ENCODE results near the gene PORCN.

Gene PORCN

DNA sequence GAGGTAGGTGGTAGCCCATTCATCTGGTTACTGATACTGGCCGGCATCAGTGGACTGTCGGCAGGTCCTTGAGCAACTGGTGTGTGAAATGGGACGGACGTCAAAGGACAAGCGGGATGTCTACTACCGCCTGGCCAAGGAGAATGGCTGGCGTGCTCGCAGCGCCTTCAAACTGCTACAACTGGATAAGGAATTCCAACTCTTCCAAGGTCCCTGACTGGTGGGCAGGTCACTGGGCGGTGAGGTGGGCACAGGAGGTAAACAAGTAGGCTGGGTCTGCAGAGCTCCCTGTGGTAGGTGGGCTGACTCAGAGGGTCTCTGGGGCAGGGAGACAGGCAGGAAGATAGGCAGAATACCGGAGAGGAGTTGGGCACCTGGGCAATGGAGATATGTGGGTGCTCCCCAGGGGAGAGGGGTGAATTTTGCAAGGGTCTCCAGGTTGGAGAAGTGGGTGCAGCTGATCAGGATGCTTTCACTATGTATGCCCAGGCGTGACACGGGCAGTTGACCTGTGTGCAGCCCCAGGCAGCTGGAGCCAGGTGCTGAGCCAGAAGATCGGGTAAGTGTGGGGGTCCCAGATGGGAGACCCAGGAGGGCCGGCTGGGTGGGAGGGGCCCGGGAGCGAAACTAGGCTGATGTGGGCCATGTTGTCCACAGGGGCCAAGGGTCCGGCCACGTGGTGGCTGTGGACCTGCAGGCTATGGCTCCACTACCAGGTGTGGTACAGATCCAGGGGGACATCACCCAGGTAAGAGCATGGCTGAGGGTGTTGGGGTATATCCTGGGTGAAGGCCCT lies 30.6 kb upstream of the PORCN start:
- Histone ChIP-seq H3K36me3 (ENCODE audit: insufficient read depth, low read length) (peaks cover 29% of the 10 kb centered on the region), H3K4me3 (ENCODE audit: low read depth, low read length, poor library complexity, severe bottlenecking) (no peak overlapping the region), H4K20me1 (ENCODE audit: insufficient read depth, low read length) (no peaks in the 10 kb centered on the region), H3F3A (ENCODE audit: insufficient read depth, low read length) (no peaks in the 10 kb centered on the region), H3K79me2 (ENCODE audit: insufficient read depth, low read length) (peaks cover 15% of the 10 kb centered on the region), H2AFZ (ENCODE audit: low read length) (no peak overlapping the region), H3K27ac (ENCODE audit: low read depth, low read length, poor library complexity, severe bottlenecking) (no peak overlapping the region), H3K4me1 (ENCODE audit: insufficient read depth, low read length, severe bottlenecking) (peaks cover 15% of the 10 kb centered on the region), H3K4me2 (ENCODE audit: low read length) (0 out of 2 replicates have a peak overlapping the region, but pooled peaks have one; percentile 95), H3K27me3 (ENCODE audit: insufficient read depth, low read length) (no peaks in the 10 kb centered on the region), H3K9ac (ENCODE audit: low read length) (no peak overlapping the region), H3K9me2 (ENCODE audit: low read depth, low read length) (no peaks in the 10 kb centered on the region), H3K9me3 (ENCODE audit: low read length) (no peaks in the 10 kb centered on the region)
- TF ChIP-seq, protein P1, sequence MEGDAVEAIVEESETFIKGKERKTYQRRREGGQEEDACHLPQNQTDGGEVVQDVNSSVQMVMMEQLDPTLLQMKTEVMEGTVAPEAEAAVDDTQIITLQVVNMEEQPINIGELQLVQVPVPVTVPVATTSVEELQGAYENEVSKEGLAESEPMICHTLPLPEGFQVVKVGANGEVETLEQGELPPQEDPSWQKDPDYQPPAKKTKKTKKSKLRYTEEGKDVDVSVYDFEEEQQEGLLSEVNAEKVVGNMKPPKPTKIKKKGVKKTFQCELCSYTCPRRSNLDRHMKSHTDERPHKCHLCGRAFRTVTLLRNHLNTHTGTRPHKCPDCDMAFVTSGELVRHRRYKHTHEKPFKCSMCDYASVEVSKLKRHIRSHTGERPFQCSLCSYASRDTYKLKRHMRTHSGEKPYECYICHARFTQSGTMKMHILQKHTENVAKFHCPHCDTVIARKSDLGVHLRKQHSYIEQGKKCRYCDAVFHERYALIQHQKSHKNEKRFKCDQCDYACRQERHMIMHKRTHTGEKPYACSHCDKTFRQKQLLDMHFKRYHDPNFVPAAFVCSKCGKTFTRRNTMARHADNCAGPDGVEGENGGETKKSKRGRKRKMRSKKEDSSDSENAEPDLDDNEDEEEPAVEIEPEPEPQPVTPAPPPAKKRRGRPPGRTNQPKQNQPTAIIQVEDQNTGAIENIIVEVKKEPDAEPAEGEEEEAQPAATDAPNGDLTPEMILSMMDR (IDR thresholded peaks at IDR 0.05; ENCODE audit: low read length), result no peak
- no peak for TF ChIP-seq EZH2 (IDR thresholded peaks at IDR 0.05; ENCODE audit: borderline replicate concordance, low read length)

DNA sequence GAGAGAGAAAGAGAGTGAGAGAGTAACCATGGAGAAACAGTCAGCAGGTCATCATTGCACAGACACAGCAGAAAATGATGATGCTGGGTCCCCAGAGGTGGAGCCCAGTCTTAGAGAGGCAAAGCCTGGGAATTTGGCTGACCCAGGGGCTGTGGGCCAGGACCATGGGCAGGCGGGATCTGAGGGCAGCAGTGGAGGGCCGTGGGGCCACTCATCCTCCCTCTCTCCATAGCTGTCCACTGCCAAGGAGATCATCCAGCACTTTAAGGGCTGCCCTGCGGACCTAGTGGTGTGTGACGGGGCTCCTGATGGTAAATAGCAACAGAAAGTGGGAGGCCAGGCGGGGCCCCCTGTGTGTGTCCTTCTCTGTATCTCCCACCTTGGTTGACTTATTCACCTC lies 30.0 kb upstream of the PORCN start:
- Histone ChIP-seq H3K36me3 (ENCODE audit: insufficient read depth, low read length) (peaks cover 31% of the 10 kb centered on the region), H3K27me3 (ENCODE audit: insufficient read depth, low read length) (no peaks in the 10 kb centered on the region)

DNA sequence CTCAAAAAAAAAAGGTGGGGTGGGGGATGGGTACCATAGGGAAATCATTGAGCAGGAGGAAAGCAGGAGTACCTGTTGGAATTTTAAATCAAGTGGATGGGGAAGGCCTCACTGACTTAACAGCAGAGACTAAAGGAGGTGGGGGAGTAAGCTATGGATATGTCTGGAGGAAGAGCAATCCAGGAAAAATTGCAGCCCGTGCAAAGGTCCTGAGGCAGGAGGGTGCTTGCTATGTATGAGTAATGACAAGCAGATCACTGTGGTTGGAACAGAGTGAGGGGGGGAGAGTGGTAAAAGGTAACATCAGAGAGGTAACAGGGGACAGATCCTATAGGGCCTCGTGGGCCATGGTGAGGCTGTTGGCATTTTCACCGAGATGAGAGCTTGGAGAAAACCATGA lies 28.6 kb upstream of the PORCN start:
- Histone ChIP-seq H3K4me2 (ENCODE audit: low read length) (no peak overlapping the region), H3F3A (ENCODE audit: insufficient read depth, low read length) (no peaks in the 10 kb centered on the region), H4K20me1 (ENCODE audit: insufficient read depth, low read length) (no peaks in the 10 kb centered on the region), H3K4me3 (ENCODE audit: low read depth, low read length, poor library complexity, severe bottlenecking) (no peak overlapping the region), H3K9ac (ENCODE audit: low read length) (no peak overlapping the region), H2AFZ (ENCODE audit: low read length) (no peak overlapping the region), H3K9me2 (ENCODE audit: low read depth, low read length) (no peaks in the 10 kb centered on the region), H3K27me3 (ENCODE audit: insufficient read depth, low read length) (no peaks in the 10 kb centered on the region), H3K27ac (ENCODE audit: low read depth, low read length, poor library complexity, severe bottlenecking) (no peak overlapping the region), H3K79me2 (ENCODE audit: insufficient read depth, low read length) (peaks cover 15% of the 10 kb centered on the region), H3K36me3 (ENCODE audit: insufficient read depth, low read length) (peaks cover 32% of the 10 kb centered on the region), H3K4me1 (ENCODE audit: insufficient read depth, low read length, severe bottlenecking) (peaks cover 8% of the 10 kb centered on the region), H3K9me3 (ENCODE audit: low read length) (no peaks in the 10 kb centered on the region)
- TF ChIP-seq, protein P1 (IDR thresholded peaks at IDR 0.05; ENCODE audit: low read length), result no peak
- no peak for TF ChIP-seq EZH2 (IDR thresholded peaks at IDR 0.05; ENCODE audit: borderline replicate concordance, low read length)

More for the DNA sequence above, 30.0 kb upstream of the PORCN start:
- Histone ChIP-seq H2AFZ (ENCODE audit: low read length) (no peak overlapping the region), H3K79me2 (ENCODE audit: insufficient read depth, low read length) (peaks cover 15% of the 10 kb centered on the region), H4K20me1 (ENCODE audit: insufficient read depth, low read length) (no peaks in the 10 kb centered on the region), H3K27ac (ENCODE audit: low read depth, low read length, poor library complexity, severe bottlenecking) (no peak overlapping the region), H3K4me3 (ENCODE audit: low read depth, low read length, poor library complexity, severe bottlenecking) (no peak overlapping the region), H3K4me2 (ENCODE audit: low read length) (no peak overlapping the region), H3K9ac (ENCODE audit: low read length) (no peak overlapping the region), H3K9me3 (ENCODE audit: low read length) (no peaks in the 10 kb centered on the region), H3F3A (ENCODE audit: insufficient read depth, low read length) (no peaks in the 10 kb centered on the region), H3K4me1 (ENCODE audit: insufficient read depth, low read length, severe bottlenecking) (peaks cover 15% of the 10 kb centered on the region), H3K9me2 (ENCODE audit: low read depth, low read length) (no peaks in the 10 kb centered on the region)
- TF ChIP-seq EZH2 (IDR thresholded peaks at IDR 0.05; ENCODE audit: borderline replicate concordance, low read length), result no peak
- TF ChIP-seq, protein P1 (IDR thresholded peaks at IDR 0.05; ENCODE audit: low read length), result no peak
